Caki2 (cell line): ENCODE data around the gene GMCL2. TPM values are rescaled to one million over a fixed set of nuclear protein-coding genes. Genes with fewer than 3 reads are reported as not detected.

Experiments used
- total RNA-seq: library from RNA; depleted of rRNA; stranded (reverse); fragments of >200 nt; shearing (Covaris generic); gene quantifications from 2 replicates; pipeline ENCODE4 v1.2.3, GENCODE V29; 2014; ENCODE audit warnings: low replicate concordance; rRNA removed

GMCL2 gene
- total RNA-seq, 1 experiment from 2014 or later: not detected

Other genes starting within 250 kb of the GMCL2 start
- not detected in 2 replicates for gene PROP1, start 191.1 kb downstream of the GMCL2 start, total RNA-seq
- 1.8 and 6.2 TPM in 2 replicates for gene N4BP3, start 73.8 kb downstream of the GMCL2 start, total RNA-seq
- 60.2 and 63.2 TPM in 2 replicates for gene RMND5B, start 56.4 kb downstream of the GMCL2 start, total RNA-seq
- gene NHP2, start 33.5 kb downstream of the GMCL2 start, total RNA-seq: 225 and 352 TPM in 2 replicates
- 166 and 175 TPM in 2 replicates for gene HNRNPAB, start 17.2 kb upstream of the GMCL2 start, total RNA-seq
- 31.0 and 34.8 TPM in 2 replicates for gene PHYKPL, start 45.4 kb upstream of the GMCL2 start, total RNA-seq